22Rv1 (cell line): ENCODE results near the gene RIC3.

Experiments
- CTCF ChIP-seq: fragments of 450-650 bp; IDR thresholded peaks from 2 replicates; pipeline ENCODE4 v1.5.1; 2017; ENCODE audit warnings: mild to moderate bottlenecking
- ZFX ChIP-seq: fragments of 450-650 bp; IDR thresholded peaks from 2 replicates; pipeline ENCODE4 v1.6.1; 2017; ENCODE audit warnings: antibody characterized with exemption, borderline replicate concordance

GRCh38 chr11:8098879-8099278 lies 69.9 kb downstream of the RIC3 start:
- TF ChIP-seq CTCF (no peak), ZFX (no peak)
